A673 (cell line): Measurements from ENCODE around the gene SLX1A. TPM values are rescaled to one million over a fixed set of nuclear protein-coding genes. Genes with fewer than 3 reads are reported as not detected.
"Not testable (repeated sequence)": the region's sequence is repeated elsewhere in the genome, so short reads cannot be mapped to it uniquely, and the experiment has no call there.

Experiments used
- BruUV-seq: library from RNA; stranded (reverse); fragments of 400-500 nt; replicated peaks from 2 replicates; lab custom pipeline; 2021; lab: Mats Ljungman, UMichigan
- CTCF ChIA-PET: fragments of 300-600 bp; sonication (Branson Sonifier 250); formaldehyde crosslinking; loops from one replicate; lab custom pipeline; 2022; ENCODE audit warnings: antibody characterized with exemption; lab: Charles Lee
- POLR2A ChIA-PET: fragments of 300-600 bp; sonication (Branson Sonifier 250); formaldehyde crosslinking; loops from one replicate; lab custom pipeline; 2022; ENCODE audit warnings: antibody characterized with exemption; ENCODE audit not compliant: low non-redundant PET; lab: Charles Lee
- DNase-seq: peaks from one replicate; pipeline ENCODE4 v3.0.0-alpha.2; 2015; ENCODE audit warnings: low spot score
- H3K27ac ChIP-seq: fragments of 200-600 bp; sonication (generic); 2 replicates; pipeline ENCODE4 v1.5.1; 2016; ENCODE audit warnings: mixed run types, low read depth, mild to moderate bottlenecking, mixed read lengths, antibody characterized with exemption, low read length; ENCODE audit not compliant: poor library complexity, severe bottlenecking
- H3K27me3 ChIP-seq: fragments of 200-600 bp; sonication (generic); replicated peaks from 2 replicates; pipeline ENCODE4 v1.6.1; 2017; ENCODE audit warnings: mixed run types, low read depth, mild to moderate bottlenecking, mixed read lengths, antibody characterized with exemption, low read length; ENCODE audit not compliant: insufficient read depth, poor library complexity
- H3K36me3 ChIP-seq: fragments of 200-600 bp; sonication (generic); 2 replicates; pipeline ENCODE4 v1.6.1; 2016; ENCODE audit warnings: mixed run types, mild to moderate bottlenecking, mixed read lengths, antibody characterized with exemption, low read length; ENCODE audit not compliant: insufficient read depth, poor library complexity, severe bottlenecking
- H3K4me1 ChIP-seq: fragments of 200-600 bp; sonication (generic); 2 replicates; pipeline ENCODE4 v1.6.1; 2017; ENCODE audit warnings: mixed run types, mild to moderate bottlenecking, mixed read lengths, antibody characterized with exemption, low read length; ENCODE audit not compliant: insufficient read depth, poor library complexity, severe bottlenecking
- H3K4me3 ChIP-seq: fragments of 200-600 bp; sonication (generic); 2 replicates; pipeline ENCODE4 v1.5.1; 2016; ENCODE audit warnings: low read depth, mixed run types, mild to moderate bottlenecking, mixed read lengths, low read length; ENCODE audit not compliant: poor library complexity, severe bottlenecking
- H3K9me3 ChIP-seq: fragments of 200-600 bp; sonication (generic); 2 replicates; pipeline ENCODE4 v1.6.1; 2016; ENCODE audit warnings: mixed run types, low read depth, mild to moderate bottlenecking, mixed read lengths, antibody characterized with exemption, low read length; ENCODE audit not compliant: poor library complexity, severe bottlenecking
- intact Hi-C: fragments of 100-400 bp; cut with micrococcal nuclease; formaldehyde crosslinking; loops from one replicate; pipeline ENCODE4 v1.10.0; 2022; ENCODE audit not compliant: unreplicated experiment
- total RNA-seq: library from RNA; stranded (reverse); gene quantifications from 2 replicates; pipeline ENCODE4 v1.2.3, GENCODE V29; 2021

SLX1A gene
- total RNA-seq, 1 experiment from 2014 or later = 15.5 TPM

DNA sequence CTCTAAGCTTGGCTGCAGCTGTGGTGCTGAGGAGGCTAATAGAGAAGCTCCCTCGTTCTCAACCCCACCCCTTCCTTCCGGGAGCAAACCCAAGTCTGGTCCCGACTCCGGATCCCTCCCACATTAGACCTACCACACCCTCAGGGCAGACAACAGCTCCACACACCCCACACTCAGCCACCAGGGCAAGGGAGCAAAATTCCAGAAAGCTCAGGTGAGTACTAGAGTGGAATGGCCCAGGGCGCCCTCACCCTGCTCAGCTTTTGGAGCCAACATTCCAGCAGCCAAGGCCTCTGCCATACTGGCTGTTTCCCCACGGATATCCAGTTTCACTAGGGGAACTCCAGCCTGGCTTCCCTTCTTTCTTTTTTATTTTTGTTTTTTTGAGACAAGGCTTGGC is 15.4 kb downstream of the SLX1A start:
- intact Hi-C loops, H3K4me1 ChIP-seq, POLR2A ChIA-PET, CTCF ChIA-PET, H3K27ac ChIP-seq, H3K27me3 ChIP-seq, H3K4me3 ChIP-seq, H3K9me3 ChIP-seq, DNase-seq, BruUV-seq, H3K36me3 ChIP-seq: not testable (repeated sequence)

DNA sequence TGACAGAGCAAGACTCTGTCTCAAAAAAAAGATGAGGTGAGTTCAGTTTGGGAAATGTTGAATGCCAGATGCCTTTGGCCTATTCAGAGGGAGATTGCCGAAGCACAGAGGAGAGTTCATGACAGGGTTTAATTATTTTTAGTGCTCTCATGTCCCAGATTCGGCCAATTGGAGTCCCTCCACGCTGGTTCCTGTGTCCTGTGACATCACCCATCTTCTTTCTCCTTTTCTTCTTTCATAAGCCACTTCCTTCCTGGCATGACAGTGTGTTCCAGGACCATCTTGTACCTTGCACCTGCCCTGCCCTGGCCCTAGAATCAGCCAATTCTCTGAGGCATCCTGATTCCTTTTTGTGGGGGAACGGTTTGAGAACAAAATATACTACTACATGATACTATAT is 17.7 kb downstream of the SLX1A start:
- DNase-seq, H3K36me3 ChIP-seq, CTCF ChIA-PET, BruUV-seq, H3K4me3 ChIP-seq, H3K4me1 ChIP-seq, intact Hi-C loops, POLR2A ChIA-PET, H3K9me3 ChIP-seq, H3K27me3 ChIP-seq, H3K27ac ChIP-seq: not testable (repeated sequence)

DNA sequence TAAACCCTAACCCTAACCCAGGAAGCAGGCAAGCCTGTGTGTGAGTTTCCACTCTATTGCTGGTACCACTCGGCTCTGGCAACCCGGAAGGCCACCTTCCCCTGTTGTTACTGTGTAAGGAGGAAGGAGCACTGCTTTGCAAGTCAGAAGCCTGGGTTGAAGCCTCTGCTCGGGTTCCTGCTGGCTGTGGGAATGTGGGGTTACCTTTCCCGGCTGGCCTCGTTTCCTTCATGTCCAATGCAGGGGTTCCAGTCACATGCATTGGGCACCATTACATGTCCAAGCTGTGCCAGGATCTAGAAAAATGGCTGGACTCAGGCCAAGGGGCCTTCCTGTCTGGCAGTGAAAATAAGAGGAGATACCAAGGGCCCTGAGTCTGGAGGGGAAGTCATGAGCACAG is 23.4 kb downstream of the SLX1A start:
- H3K9me3 ChIP-seq, H3K27me3 ChIP-seq, POLR2A ChIA-PET, H3K36me3 ChIP-seq, H3K27ac ChIP-seq, CTCF ChIA-PET, intact Hi-C loops, H3K4me1 ChIP-seq, BruUV-seq, H3K4me3 ChIP-seq, DNase-seq: not testable (repeated sequence)

Other genes with a start within 250 kb of the SLX1A start
- 48.3 and 52.7 TPM in 2 replicates for gene TMEM219, start 231.8 kb upstream of the SLX1A start, total RNA-seq
- 49.9 and 50.2 TPM in 2 replicates for gene TAOK2, start 220.0 kb upstream of the SLX1A start, total RNA-seq
- gene HIRIP3, start 198.3 kb upstream of the SLX1A start, total RNA-seq = 29.7 and 33.2 TPM in 2 replicates
- 115 and 120 TPM in 2 replicates for gene INO80E, start 197.6 kb upstream of the SLX1A start, total RNA-seq
- gene DOC2A, start 182.8 kb upstream of the SLX1A start, total RNA-seq = 3.2 and 5.4 TPM in 2 replicates
- gene C16orf92, start 170.7 kb upstream of the SLX1A start, total RNA-seq = not detected in 2 replicates
- gene TLCD3B, start 162.6 kb upstream of the SLX1A start, total RNA-seq = 1.9 and 2.6 TPM in 2 replicates
- gene ALDOA, start 128.1 kb upstream of the SLX1A start, total RNA-seq = 1,552 and 1,729 TPM in 2 replicates
- 122 and 127 TPM in 2 replicates for gene PPP4C, start 117.9 kb upstream of the SLX1A start, total RNA-seq
- gene TBX6, start 102.0 kb upstream of the SLX1A start, total RNA-seq = 0.49 and 0.85 TPM in 2 replicates
- gene YPEL3, start 97.7 kb upstream of the SLX1A start, total RNA-seq = 4.7 and 9.1 TPM in 2 replicates
- 2.5 and 4.4 TPM in 2 replicates for gene GDPD3, start 80.3 kb upstream of the SLX1A start, total RNA-seq
- 59.5 and 74.6 TPM in 2 replicates for gene MAPK3, start 70.7 kb upstream of the SLX1A start, total RNA-seq
- gene CORO1A, start 10.3 kb upstream of the SLX1A start, total RNA-seq = 4.6 and 7.0 TPM in 2 replicates
- gene BOLA2B, start 209 bp upstream of the SLX1A start, total RNA-seq = 180 and 225 TPM in 2 replicates
- 14.1 and 21.2 TPM in 2 replicates for gene SULT1A3, start 5.4 kb downstream of the SLX1A start, total RNA-seq
- gene NPIPB13, start 54.6 kb downstream of the SLX1A start, total RNA-seq = 9.3 and 14.2 TPM in 2 replicates
- gene CD2BP2, start 161.4 kb downstream of the SLX1A start, total RNA-seq = 67.6 and 72.5 TPM in 2 replicates
- 59.3 and 66.0 TPM in 2 replicates for gene TBC1D10B, start 176.6 kb downstream of the SLX1A start, total RNA-seq
- not detected in 2 replicates for gene MYL11, start 180.9 kb downstream of the SLX1A start, total RNA-seq
- gene SEPTIN1, start 188.7 kb downstream of the SLX1A start, total RNA-seq = 0.86 and 1.3 TPM in 2 replicates
- 21.6 and 22.0 TPM in 2 replicates for gene ZNF48, start 201.5 kb downstream of the SLX1A start, total RNA-seq
- gene ZNF771, start 213.7 kb downstream of the SLX1A start, total RNA-seq = 21.9 and 22.2 TPM in 2 replicates
- 92.5 and 111 TPM in 2 replicates for gene DCTPP1, start 236.2 kb downstream of the SLX1A start, total RNA-seq